ENCODE results near the gene ULK3.
"Not testable (repeated sequence)": the region's sequence is repeated elsewhere in the genome, so short reads cannot be mapped to it uniquely, and the experiment has no call there.

ULK3 gene, protein sequence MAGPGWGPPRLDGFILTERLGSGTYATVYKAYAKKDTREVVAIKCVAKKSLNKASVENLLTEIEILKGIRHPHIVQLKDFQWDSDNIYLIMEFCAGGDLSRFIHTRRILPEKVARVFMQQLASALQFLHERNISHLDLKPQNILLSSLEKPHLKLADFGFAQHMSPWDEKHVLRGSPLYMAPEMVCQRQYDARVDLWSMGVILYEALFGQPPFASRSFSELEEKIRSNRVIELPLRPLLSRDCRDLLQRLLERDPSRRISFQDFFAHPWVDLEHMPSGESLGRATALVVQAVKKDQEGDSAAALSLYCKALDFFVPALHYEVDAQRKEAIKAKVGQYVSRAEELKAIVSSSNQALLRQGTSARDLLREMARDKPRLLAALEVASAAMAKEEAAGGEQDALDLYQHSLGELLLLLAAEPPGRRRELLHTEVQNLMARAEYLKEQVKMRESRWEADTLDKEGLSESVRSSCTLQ

DNA sequence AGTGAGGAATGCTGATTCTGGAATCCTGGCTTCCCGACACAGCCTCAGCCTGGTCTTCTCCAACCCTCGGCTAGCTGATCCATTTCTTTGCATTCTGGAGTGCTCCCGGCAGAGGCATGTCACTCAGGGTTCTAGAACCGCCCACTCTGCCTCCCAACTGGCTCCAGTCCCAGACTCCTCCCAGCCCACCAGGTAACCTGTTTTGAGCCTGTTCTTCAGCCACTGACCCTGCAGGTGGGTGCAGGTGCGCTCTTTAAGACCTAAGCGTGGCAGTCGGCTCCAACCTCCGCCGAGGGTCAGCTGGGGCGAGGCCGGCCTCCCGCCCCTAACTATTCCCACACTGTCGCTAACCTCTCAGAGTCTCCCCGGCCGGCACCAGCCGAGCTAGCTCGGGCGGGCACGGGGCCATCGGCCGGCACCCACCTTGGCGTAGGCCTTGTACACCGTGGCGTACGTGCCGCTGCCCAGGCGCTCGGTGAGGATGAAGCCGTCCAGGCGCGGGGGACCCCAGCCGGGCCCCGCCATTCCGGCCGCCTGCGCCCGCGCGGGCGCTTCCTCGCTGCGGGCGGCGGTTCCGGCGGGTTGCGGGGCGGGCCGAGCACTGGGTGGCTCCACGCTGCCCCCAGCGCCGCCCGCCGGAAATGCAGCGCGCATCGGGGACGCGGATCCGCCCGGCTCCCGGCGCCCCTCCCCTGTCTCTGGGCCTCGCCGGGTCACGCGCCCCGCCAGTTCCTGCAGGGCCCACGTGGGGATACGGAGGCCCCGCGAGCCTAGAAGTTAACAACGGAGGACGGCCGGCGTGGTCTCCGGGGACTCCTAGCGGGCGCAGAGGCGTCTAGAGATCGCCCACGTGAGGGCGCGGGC, at the start of gene ULK3:
ULK3 (minus strand) TSS at position 576 of the 864 bp plus-strand sequence; CDS start at position 525, 51 bp downstream.
- DNase-seq = peak; percentile 66

DNA sequence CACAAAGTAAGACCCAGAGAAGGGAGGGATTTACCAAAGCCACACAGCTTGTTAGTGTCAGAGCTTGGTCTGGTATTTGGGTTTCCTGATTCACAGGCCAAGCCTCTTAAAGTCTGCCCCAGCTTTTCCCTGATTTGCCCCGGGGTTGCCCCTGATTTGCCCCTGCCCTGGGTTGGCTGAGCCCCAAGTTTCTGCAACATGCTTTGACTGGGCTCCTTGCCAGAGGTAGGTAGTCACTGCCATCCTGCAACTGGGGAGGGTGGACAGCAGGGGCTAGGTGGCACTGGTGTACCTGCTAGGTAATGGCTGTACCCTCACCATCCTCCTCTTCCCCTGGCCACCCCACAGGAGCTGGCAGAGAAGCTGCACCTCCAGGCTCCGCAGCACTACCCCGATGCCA, 49.4 kb upstream of the ULK3 start:
- no peak for DNase-seq

DNA sequence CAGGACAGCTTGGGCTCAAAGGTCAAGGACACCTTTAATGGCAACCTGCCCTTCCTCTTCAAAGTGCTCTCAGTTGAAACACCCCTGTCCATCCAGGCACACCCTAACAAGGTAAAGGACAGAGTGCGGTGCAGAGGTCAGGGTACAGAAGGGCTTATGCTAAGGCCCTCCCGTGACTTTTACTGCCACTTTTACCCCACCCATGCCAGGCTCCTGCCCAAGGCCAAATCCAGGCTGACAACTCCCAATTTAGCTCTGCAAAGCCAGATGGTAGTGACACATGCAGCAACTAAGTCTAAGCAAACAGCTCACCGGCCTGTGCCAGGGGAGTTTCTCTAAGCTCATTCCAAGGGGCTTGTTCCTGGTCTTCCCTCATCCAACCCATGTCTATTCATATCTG, 48.5 kb upstream of the ULK3 start:
- DNase-seq = no peak

DNA sequence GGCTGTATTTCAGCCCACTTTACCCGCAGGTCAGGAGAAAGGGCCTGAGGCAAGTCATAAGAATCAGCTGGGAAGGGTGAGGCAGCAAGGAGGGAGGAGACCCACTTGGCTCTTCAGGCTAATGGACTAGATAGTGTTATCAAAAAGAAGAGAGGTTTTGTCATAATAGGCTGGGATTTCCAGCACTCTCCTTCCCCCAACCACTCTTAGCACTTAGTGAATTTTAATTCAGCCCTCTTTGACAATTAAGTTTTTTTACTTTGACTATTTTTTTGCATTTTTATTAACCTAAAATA, 47.7 kb upstream of the ULK3 start:
- no peak for DNase-seq

DNA sequence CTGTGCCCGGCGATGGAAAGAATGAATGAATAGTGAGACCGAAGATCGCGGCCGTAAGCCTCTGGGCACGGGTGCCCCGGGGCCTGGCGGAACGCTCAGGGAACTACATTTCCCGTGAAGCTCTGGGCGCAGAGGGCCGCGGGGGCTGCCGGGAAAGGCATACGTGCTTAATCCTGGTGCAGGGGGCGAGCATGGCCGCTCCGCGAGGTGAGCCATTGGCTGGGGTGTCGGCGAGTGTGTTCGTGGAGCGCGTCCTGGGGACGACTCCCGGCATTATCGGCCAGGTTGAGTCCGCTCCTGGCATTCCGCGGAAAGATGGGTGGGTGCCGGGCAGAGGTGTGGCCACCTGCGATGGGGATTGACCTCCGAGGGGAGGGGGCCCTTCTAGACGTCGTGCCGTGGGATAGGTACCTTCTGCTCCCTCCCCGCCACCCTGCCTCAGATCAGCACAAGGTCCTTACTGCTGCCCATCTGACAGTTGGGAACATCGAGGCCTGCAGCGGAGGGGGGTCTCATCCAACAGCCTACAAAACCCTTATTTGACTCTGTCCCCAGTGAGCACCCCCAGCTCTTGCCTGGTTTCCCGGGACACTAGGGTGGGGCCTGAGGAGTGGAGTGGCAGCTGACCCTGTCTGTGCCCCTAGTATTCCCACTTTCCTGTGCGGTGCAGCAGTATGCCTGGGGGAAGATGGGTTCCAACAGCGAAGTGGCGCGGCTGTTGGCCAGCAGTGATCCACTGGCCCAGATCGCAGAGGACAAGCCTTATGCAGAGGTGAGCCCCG, 47.1 kb upstream of the ULK3 start, which contains the start of gene MPI:
MPI (plus strand) TSS at position 160 of the 782 bp plus-strand sequence; CDS start at position 192, 32 bp downstream.
- no peak for DNase-seq

DNA sequence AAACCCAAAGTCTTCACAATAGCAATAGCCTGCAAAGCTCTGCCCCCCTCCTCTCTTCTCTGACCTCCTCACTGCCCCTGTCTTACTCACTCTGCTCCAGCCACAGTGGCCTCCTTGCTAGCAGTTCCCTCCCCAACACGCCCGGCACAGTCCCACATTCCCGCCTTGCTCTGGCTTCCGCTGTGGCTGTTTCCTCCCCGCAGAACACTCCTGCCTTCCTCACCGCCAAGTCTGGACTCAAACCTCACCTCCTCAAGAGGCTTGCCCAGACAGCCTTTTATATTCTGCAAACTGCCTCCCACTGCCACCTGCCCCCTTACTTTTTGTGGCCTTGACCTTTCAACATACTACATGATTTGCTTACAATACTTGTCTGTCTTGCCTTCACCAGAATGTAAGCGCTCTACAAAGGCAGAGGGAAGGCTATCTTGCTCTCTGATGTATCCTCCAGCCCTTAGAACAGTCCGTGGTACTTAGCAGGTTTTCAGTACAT, 46.5 kb upstream of the ULK3 start:
- DNase-seq = no peak

DNA sequence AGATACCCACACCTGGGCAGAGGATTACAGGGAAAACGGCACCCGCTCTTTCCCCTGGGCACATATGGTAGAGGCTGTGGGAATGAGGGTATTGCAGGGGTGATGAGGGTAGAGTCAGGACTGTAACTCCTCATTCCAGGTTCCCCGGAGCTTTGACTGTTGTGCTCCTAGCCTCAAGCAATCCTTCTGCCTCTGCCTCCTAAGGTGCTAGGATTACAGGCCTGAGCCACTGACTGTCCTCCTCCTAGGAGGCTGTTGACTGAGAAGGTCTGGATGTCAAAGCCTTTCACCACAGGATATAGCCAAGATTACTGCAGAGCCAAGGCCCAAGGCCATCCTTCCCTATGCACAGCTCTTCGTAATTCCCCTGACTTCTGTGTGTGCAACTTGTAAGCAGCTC, 45.8 kb upstream of the ULK3 start:
- DNase-seq = no peak

DNA sequence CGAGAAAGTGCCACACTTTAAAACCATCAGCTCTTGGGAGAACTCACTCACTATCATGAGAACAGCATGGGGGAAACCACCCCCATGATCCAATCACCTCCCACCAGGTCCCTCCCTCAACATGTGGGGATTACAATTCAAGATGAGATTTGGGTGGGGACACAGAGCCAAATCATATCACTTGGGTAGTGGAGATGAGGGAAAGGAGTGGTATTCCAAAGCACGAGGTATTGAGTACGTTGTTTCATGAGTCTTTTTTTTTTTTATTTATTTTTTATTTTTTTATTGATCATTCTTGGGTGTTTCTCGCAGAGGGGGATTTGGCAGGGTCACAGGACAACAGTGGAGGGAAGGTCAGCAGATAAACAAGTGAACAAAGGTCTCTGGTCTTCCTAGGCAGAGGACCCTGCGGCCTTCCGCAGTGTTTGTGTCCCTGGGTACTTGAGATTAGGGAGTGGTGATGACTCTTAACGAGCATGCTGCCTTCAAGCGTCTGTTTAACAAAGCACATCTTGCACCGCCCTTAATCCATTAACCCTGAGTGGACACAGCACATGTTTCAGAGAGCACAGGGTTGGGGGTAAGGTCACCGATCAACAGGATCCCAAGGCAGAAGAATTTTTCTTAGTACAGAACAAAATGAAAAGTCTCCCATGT, 44.7 kb upstream of the ULK3 start:
- DNase-seq = not testable (repeated sequence)

DNA sequence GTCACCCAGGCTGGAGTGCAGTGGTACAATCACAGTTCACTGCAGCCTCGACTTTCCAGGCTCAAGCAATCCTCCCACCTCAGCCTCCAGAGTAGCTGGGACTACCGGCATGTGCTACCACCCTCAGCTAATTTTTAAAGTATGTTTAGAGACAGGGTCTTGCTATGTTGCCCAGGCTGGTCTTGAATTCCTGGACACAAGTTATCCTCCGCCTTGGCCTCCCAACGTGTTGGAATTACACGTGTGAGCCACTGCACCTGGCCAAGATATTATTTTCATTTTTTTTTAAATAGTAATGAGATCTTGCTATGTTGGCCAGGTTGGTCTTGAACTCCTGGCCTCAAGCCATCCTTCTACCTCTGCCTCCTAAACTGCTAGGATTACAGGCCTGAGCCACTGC, 42.5 kb upstream of the ULK3 start:
- DNase-seq = no peak

DNA sequence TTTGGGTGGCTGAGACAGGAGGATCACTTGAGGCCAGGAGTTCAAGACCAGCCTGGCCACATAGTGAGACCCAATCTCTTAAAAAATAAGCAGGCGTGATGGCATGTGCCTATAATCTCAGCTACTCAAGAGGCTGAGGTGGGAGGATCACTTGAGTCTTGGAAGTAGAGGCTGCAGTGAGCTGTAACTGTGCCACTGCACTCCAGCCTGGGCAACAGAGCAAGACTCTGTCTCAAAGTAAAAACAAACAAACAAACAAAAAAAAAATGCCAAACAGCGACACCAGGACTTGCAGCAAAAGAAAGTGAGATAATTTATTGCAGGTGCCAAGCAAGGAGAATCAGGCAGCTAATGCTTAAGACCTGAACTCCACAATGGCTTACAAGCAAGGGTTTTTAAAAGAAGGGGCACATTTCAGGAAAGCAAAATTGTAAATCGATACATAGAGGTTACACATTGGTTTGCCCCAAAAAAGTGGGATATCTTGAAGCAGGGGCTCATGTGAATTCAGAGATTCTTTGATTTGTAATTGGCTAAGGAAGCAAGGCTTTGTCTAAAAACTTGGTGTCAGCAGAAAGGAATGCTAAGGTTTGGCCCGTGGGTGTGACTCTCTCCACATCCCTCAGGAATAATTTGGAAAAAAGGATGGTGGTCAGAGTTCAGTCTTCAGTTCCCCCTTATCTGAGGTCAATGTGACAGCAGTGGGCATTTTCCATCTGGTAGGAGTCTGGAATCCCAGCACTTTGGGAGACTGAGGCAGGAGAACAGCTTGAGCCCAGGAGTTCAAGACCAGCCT, 41.7 kb upstream of the ULK3 start:
- no peak for DNase-seq

DNA sequence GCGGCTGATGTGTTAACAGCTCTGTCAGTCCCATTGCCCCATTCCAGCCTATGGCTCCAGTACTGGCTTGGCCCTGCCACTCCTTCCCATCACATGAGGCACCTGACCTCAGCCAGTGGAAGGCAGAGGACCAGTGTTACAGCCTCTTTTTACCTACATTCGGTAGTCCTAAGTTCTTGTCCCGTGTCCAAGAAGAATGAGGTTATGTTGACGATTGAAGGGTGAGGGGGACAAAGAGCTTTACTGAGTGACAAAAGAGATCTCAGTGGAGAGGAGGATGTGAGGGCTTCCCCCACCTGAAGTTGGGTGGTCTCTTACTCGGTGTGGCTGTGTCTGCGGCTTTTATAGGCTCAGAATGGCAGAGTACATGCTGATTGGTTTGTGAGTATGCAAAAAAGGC, 39.6 kb upstream of the ULK3 start:
- no peak for DNase-seq

DNA sequence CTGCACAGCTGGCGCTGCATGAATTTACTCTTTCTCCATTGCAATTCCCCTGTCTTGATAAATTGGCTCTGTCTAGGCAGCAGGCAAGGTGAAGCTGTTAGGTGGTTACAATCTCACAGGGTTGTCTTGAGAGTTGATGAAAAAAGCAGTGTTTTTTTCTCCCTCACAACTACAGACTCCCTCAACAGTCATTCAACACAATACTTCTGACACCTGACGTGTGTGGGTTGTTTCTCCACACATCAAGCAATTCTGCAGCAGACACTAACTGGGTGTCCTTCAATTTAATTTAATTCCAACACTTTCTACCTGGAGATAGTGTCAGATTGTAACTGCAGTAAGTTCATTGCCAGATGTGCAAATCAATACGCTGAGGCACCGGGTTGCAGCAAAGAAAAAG, 35.3 kb upstream of the ULK3 start:
- no peak for DNase-seq

DNA sequence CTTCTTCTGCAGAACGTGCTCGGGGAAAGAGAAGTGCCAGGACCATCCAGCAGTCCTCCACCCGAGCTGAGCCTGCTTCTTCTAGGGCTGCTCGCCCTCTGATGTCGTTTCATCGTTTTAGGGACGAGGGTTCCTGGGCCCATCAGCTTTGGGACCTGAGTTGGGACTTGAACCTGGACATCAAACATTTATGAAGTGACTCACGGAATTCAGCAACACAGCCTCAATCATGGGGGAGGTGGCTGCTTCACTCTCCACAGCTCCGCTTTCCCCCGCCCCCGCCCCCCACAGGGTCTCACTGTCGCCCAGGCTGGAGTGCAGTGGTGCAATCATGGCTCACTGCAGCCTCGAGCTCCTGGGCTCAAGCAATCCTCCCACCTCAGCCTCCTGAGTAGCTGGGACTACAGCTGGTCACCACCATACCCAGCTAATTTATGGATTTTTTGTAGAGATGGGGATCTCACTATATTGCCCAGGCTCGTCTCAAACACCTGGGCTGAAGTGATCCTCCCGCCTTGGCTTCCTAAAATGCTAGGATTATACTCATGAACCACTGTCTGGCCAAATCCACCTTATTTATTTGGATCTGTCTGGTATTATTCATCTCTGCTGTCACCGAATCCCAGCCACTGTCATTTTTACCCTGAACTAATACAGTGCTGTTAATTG, 30.9 kb upstream of the ULK3 start:
- no peak for DNase-seq

DNA sequence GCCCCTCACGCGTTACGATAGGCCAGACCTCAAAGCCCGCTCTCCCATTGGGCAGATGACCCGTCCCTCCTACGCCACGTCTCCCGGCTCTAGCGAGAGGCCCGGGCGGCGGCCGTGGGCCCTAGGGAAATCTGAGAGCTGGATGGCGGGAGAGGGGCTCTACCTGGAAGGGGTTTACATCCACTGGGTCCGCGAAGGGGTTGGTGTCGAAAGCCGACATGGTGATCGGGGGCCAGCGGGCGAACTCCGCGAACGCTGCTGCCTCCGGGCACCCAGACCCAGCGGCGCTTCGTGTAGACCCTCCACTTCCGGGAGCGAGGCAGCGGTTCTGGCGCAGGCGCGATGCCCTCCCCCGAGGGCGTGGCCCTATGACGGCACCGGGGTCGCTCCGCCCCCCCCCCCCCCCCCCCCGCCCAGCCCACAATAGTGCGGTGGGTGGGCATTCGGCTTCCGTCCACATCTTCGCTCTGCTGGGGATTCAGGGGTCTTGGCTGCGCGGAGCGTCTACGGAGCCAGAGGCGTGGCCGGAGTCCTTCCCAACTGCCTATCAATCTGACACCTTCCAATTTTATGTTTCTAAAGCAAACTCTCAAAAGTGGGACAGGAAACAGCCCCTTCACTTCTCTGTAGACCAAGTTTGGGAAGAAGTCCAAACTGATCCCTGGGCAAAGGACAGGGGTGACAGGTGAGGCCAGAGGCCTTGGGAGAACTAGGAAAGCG, 30.2 kb upstream of the ULK3 start, which contains the start of gene SCAMP2:
SCAMP2 (minus strand) TSS at position 330 of the 720 bp plus-strand sequence; CDS start at position 220, 110 bp downstream.
- peak; percentile 64 for DNase-seq

DNA sequence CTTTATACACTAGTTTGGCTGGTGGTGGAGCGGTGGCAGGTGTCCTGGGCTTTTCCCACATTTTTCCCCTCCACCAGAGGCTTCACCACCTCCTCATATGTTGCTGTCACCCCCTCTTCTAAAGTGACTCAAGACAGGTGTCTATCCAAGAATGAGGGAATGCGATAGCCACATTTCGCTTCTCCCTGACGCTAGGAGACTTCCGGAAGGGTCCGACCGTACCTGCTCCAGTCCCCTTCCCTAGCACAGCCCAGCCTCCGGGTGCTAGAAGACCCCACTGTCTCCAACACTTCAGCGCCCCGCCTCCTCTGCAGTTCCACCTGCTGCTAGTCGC, 29.7 kb upstream of the ULK3 start:
- no peak for DNase-seq

DNA sequence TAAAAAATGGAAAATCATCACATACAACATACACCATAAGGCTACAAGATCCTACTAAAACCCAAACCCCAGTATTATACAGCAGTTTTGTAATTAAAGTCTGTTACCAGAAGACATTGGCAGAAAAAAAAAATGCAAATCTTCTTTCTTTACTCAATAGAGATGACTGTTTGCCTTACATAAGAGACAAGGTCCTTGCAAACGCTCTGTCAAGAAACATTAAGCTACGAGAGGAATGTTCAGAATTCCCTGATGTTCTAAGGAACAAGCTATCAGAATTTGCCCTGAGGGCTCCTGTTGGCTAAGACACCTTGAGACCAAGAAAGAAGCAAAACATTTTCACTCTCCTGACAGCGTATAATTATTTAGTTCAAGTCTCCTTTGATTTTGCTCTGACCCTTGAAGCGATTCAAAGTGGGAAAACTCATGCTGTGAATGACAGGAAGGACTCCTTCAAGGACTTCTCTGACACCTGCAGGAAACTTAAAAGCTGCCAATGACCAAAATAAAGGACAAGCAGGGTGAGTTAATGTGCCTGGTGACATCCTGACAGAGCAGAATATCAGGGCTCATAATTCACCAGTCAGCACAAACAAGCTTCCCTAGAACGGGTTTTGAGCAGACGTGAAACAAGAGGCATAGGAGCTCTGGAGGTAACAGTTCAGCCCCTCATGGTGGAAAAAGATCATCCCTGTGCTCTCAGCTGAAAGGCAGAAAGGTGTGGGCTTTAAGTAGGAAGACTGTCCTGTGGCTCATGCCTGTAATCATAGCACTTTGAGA, 27.7 kb upstream of the ULK3 start:
- DNase-seq = no peak

DNA sequence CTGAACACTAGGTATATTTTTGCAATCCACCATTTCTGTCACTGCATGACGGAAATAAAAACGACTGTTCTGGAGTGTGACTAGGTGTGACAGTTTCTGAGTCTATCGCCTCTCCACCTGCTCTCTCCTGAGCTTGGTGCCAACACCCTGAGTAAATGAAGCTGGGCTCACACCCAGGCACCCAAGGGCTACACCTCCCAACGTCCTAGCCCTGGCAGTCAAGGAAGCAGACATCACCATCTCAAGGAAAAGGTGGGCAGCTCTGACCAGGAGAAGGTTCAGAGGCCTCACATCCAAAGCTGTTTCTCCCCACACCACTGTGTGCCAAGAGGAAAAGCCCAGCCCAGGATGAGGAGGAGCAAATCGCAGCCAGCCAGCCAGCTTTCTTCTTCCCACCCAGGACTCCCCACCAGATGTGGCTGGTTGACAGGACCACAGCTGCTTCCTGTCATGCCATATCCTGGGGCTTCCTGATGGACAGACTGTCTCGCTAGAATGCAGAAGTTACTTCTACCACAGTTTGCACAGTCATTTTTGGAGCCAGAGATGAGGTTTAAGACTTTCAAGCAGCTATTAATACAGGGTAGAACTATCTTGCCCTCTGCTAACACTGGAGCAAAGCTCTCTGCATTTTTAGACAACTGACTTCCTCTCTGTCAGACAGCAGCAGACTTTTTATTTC, 26.9 kb upstream of the ULK3 start:
- no peak for DNase-seq

DNA sequence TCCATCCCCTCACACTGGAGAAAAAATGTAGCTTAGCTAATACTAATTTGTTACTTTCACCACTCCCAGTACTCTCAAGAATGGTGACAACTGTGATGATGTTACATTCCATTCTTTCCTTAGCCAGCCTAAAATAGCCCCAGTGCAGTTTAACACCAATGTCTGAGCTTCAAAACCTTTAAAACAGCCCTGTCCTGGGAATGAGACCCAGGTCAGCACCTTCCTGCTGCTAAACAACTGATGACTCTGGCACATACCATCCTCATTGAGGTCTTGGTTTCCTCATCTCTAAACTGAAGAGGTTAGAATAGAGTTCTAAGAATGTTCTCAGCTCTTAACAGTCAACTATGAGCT, 26.4 kb upstream of the ULK3 start:
- DNase-seq = no peak

DNA sequence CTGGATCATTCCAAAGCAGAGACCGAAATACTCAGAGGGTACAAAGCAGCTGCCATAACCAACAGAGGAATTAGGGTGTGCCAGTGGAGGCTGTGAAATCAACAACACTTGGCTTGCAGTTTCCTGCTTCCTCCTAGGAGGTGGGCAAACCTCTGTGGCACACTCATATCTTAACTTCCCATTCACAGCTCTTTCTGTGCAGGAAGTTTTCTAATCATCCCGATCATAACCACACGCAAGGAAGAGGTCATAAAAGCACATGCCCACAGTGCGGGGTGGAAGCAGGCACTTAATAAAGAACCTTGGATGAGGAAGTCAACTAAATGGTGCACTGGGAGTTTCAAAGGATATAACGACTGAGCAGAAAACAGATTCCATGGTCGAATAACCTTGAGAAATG, 25.1 kb upstream of the ULK3 start:
- DNase-seq = no peak
